Measurements from ENCODE around the gene AMMECR1. TPM values are rescaled to one million over a fixed set of nuclear protein-coding genes. Genes with fewer than 3 reads are reported as not detected.

AMMECR1 gene
- total and polyA plus RNA-seq, 2 experiments from 2014 or later: 15.3 to 17.1 TPM

- TF ChIP-seq EZH2 (IDR thresholded peaks at IDR 0.05; ENCODE audit: insufficient read depth, poor library complexity, severe bottlenecking) (no peak), EZH2phosphoT487 (IDR thresholded peaks at IDR 0.05; ENCODE audit: insufficient read depth, low read depth) (no peak)
- Histone ChIP-seq H3K4me2 (ENCODE audit: unreplicated experiment) (peak overlapping the region; percentile 24), H3K4me3 (no peak overlapping the region), H3K79me2 (ENCODE audit: insufficient read depth) (peaks cover 88% of the 10 kb centered on the region), H3F3A (ENCODE audit: insufficient read depth) (peaks cover 42% of the 10 kb centered on the region), H3K9ac (peak overlapping the region; percentile 44; the same call in 1 of the 2 replicates), H3K4me1 (ENCODE audit: insufficient read depth) (peaks cover 66% of the 10 kb centered on the region), H3K36me3 (ENCODE audit: low read depth) (no peaks in the 10 kb centered on the region), H3K27me3 (replicated peaks; ENCODE audit: insufficient read depth) (no peaks in the 10 kb centered on the region), H3K9me2 (ENCODE audit: insufficient read depth) (no peaks in the 10 kb centered on the region), H2AFZ (no peak overlapping the region), H4K20me1 (ENCODE audit: insufficient read depth) (no peaks in the 10 kb centered on the region), H3K27ac (peak overlapping the region; percentile 100), H3K9me3 (ENCODE audit: low read depth) (no peaks in the 10 kb centered on the region)
- 48 to 59% methylated on average over 2 of the region's 2 CpGs for WGBS, 2 experiments (ENCODE audit: low coverage in 1 of 2, low lambda C conversion rate in 2 of 2, missing lambda C conversion rate in 2 of 2)
- DNase-seq: no peak
- in situ Hi-C loops (cut with MboI): no loop called here
These were observed 36.5 kb downstream of the AMMECR1 start for GRCh38 chrX:110281377-110281776.

- H3K9me3 ChIP-seq (ENCODE audit: low read depth): no peaks in the 10 kb centered on the region
- peak overlapping the region; percentile 100 for H3K27ac ChIP-seq
- H2AFZ ChIP-seq: no peak overlapping the region
- H3K9me2 ChIP-seq (ENCODE audit: insufficient read depth): no peaks in the 10 kb centered on the region
- H3K36me3 ChIP-seq (ENCODE audit: low read depth): no peaks in the 10 kb centered on the region
- no peaks in the 10 kb centered on the region for H3K27me3 ChIP-seq (replicated peaks; ENCODE audit: insufficient read depth)
- in situ Hi-C loops (cut with MboI): no loop called here
- peak overlapping the region; percentile 44 for H3K9ac ChIP-seq
- H4K20me1 ChIP-seq (ENCODE audit: insufficient read depth): no peaks in the 10 kb centered on the region
- peak; percentile 67 for DNase-seq
- no peak for TF ChIP-seq EZH2phosphoT487 (IDR thresholded peaks at IDR 0.05; ENCODE audit: insufficient read depth, low read depth)
- no peak for TF ChIP-seq EZH2 (IDR thresholded peaks at IDR 0.05; ENCODE audit: insufficient read depth, poor library complexity, severe bottlenecking)
- H3K79me2 ChIP-seq (ENCODE audit: insufficient read depth): peaks cover 91% of the 10 kb centered on the region
- peak overlapping the region; percentile 46 for H3K4me2 ChIP-seq (ENCODE audit: unreplicated experiment)
- H3K4me3 ChIP-seq: peak overlapping the region; percentile 31; the same call in 1 of the 2 replicates
- H3K4me1 ChIP-seq (ENCODE audit: insufficient read depth): peaks cover 64% of the 10 kb centered on the region
- peaks cover 40% of the 10 kb centered on the region for H3F3A ChIP-seq (ENCODE audit: insufficient read depth)
These were observed 36.9 kb downstream of the AMMECR1 start for GRCh38 chrX:110280954-110281353.

GRCh38 chrX:110277609-110278008, 40.3 kb downstream of the AMMECR1 start:
- Histone ChIP-seq H4K20me1 (ENCODE audit: insufficient read depth) (no peaks in the 10 kb centered on the region), H3K9me3 (ENCODE audit: low read depth) (no peaks in the 10 kb centered on the region), H3K9me2 (ENCODE audit: insufficient read depth) (no peaks in the 10 kb centered on the region; the same call in 1 of the 2 replicates), H3K4me2 (ENCODE audit: unreplicated experiment) (no peak overlapping the region), H2AFZ (no peak overlapping the region), H3K79me2 (ENCODE audit: insufficient read depth) (peaks cover 95% of the 10 kb centered on the region), H3K27ac (no peak overlapping the region), H3K4me3 (no peak overlapping the region), H3K9ac (no peak overlapping the region), H3K36me3 (ENCODE audit: low read depth) (no peaks in the 10 kb centered on the region), H3F3A (ENCODE audit: insufficient read depth) (peaks cover 11% of the 10 kb centered on the region; the same call in 1 of the 2 replicates), H3K27me3 (replicated peaks; ENCODE audit: insufficient read depth) (no peaks in the 10 kb centered on the region), H3K4me1 (ENCODE audit: insufficient read depth) (peaks cover 33% of the 10 kb centered on the region)
- no peak for DNase-seq
- TF ChIP-seq EZH2phosphoT487 (IDR thresholded peaks at IDR 0.05; ENCODE audit: insufficient read depth, low read depth) (no peak), EZH2 (IDR thresholded peaks at IDR 0.05; ENCODE audit: insufficient read depth, poor library complexity, severe bottlenecking) (no peak)
- in situ Hi-C loops (cut with MboI): no loop called here
- WGBS, 2 experiments (ENCODE audit: low coverage in 1 of 2, low lambda C conversion rate in 2 of 2, missing lambda C conversion rate in 2 of 2): 94 to 100% methylated on average over 1 of the region's 1 CpG

GRCh38 chrX:110276778-110277177, 41.1 kb downstream of the AMMECR1 start:
- no peaks in the 10 kb centered on the region; the same call in 1 of the 2 replicates for H3K9me2 ChIP-seq (ENCODE audit: insufficient read depth)
- peaks cover 92% of the 10 kb centered on the region for H3K79me2 ChIP-seq (ENCODE audit: insufficient read depth)
- H3K9ac ChIP-seq: no peak overlapping the region
- H3K27ac ChIP-seq: no peak overlapping the region
- H3K4me2 ChIP-seq (ENCODE audit: unreplicated experiment): no peak overlapping the region
- no peak overlapping the region for H3K4me3 ChIP-seq
- H3K9me3 ChIP-seq (ENCODE audit: low read depth): no peaks in the 10 kb centered on the region
- no peak overlapping the region for H2AFZ ChIP-seq
- in situ Hi-C loops (cut with MboI): no loop called here
- 95 to 100% methylated on average over 2 of the region's 2 CpGs for WGBS, 2 experiments (ENCODE audit: low coverage in 1 of 2, low lambda C conversion rate in 2 of 2, missing lambda C conversion rate in 2 of 2)
- no peaks in the 10 kb centered on the region for H4K20me1 ChIP-seq (ENCODE audit: insufficient read depth)
- TF ChIP-seq EZH2 (IDR thresholded peaks at IDR 0.05; ENCODE audit: insufficient read depth, poor library complexity, severe bottlenecking): no peak
- TF ChIP-seq EZH2phosphoT487 (IDR thresholded peaks at IDR 0.05; ENCODE audit: insufficient read depth, low read depth): no peak
- 0 out of 2 replicates have a peak, but pooled peaks cover 11% of the 10 kb centered on the region for H3F3A ChIP-seq (ENCODE audit: insufficient read depth)
- no peak for DNase-seq
- peaks cover 26% of the 10 kb centered on the region for H3K4me1 ChIP-seq (ENCODE audit: insufficient read depth)
- H3K27me3 ChIP-seq (replicated peaks; ENCODE audit: insufficient read depth): no peaks in the 10 kb centered on the region
- H3K36me3 ChIP-seq (ENCODE audit: low read depth): no peaks in the 10 kb centered on the region

GRCh38 chrX:110268886-110269285, 49.0 kb downstream of the AMMECR1 start:
- no peaks in the 10 kb centered on the region for H3K9me3 ChIP-seq (ENCODE audit: low read depth)
- H3K27ac ChIP-seq: peak overlapping the region; percentile 35; the same call in 1 of the 2 replicates
- H3K4me2 ChIP-seq (ENCODE audit: unreplicated experiment): no peak overlapping the region
- H3K9me2 ChIP-seq (ENCODE audit: insufficient read depth): no peaks in the 10 kb centered on the region
- in situ Hi-C loops (cut with MboI): no loop called here
- H2AFZ ChIP-seq: no peak overlapping the region
- H3F3A ChIP-seq (ENCODE audit: insufficient read depth): 0 out of 2 replicates have a peak, but pooled peaks cover 5% of the 10 kb centered on the region
- WGBS, 2 experiments (ENCODE audit: low coverage in 1 of 2, low lambda C conversion rate in 2 of 2, missing lambda C conversion rate in 2 of 2): 22 to 44% methylated on average over 1 of the region's 1 CpG
- no peak overlapping the region for H3K9ac ChIP-seq
- TF ChIP-seq EZH2 (IDR thresholded peaks at IDR 0.05; ENCODE audit: insufficient read depth, poor library complexity, severe bottlenecking) (no peak), EZH2phosphoT487 (IDR thresholded peaks at IDR 0.05; ENCODE audit: insufficient read depth, low read depth) (no peak)
- H4K20me1 ChIP-seq (ENCODE audit: insufficient read depth): no peaks in the 10 kb centered on the region
- H3K4me3 ChIP-seq: no peak overlapping the region
- H3K79me2 ChIP-seq (ENCODE audit: insufficient read depth): peaks cover 94% of the 10 kb centered on the region
- no peaks in the 10 kb centered on the region for H3K27me3 ChIP-seq (replicated peaks; ENCODE audit: insufficient read depth)
- DNase-seq: peak; percentile 30
- peaks cover 16% of the 10 kb centered on the region for H3K4me1 ChIP-seq (ENCODE audit: insufficient read depth)
- no peaks in the 10 kb centered on the region for H3K36me3 ChIP-seq (ENCODE audit: low read depth)

Data from GM23248 (cell line).